HFF-Myc (cell line): Measurements from ENCODE around the gene OCRL.

Experiments
- DNase-seq: peaks from one replicate; pipeline ENCODE4 v3.0.0-alpha.2; 2011; ENCODE audit warnings: low read depth; ENCODE audit errors: extremely low read depth
- H3K4me3 ChIP-seq: replicated peaks from 2 replicates; pipeline ENCODE4 v1.5.1; 2011; ENCODE audit warnings: low read depth, mild to moderate bottlenecking, control low read depth, low read length
- TF ChIP-seq, protein P1 (sequence below): IDR thresholded peaks from 2 replicates; pipeline ENCODE4 v1.5.1; 2012; ENCODE audit warnings: mild to moderate bottlenecking, low read depth, low read length, control low read depth; ENCODE audit errors: missing control alignments

The OCRL gene

DNA sequence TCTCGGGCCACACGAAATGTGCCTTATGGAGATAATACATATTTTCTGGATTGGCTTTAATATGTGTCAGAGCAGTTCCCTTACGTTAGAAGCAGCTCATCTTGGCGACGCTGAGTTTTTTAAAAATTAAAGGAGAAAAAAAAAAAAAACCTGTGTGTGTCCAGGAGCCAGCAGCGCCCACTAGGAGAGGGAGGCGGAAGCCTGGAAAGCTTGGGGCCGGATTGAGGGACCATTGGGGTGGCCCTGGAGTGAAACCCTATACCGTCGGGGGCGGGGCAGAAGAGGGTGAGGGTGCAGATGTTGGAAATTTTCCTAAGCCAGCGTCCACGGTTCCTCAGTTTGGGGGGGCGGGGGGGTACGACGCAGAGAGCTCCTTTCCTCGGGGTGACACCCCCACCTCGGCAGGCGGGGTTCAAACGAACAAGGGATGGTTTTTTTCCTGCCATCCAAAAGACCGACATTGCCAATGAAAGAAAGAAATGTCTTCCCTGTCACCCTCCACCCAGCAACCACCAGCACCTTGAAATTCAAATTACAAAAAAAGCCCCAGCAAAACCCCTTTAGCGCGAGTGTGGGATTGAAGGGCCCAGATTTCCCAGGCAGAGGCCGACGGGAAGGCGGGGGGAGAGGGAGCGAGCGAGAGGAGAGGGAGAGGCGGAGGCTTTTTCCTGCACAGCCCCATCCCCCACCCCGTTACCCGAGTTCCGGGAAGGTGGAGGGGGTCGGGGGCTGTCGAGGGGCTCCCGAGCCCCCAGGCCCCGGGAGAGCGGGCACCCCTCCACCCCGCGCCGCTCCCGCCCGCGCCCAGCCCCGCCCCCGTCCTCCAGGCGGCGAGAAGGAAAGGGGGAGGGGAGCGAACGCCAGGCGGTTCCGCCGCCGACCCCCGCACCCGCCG, 17.6 kb upstream of the OCRL start:
- DNase-seq = no peak
- peak overlapping the region; percentile 65 for H3K4me3 ChIP-seq
- TF ChIP-seq, protein P1, sequence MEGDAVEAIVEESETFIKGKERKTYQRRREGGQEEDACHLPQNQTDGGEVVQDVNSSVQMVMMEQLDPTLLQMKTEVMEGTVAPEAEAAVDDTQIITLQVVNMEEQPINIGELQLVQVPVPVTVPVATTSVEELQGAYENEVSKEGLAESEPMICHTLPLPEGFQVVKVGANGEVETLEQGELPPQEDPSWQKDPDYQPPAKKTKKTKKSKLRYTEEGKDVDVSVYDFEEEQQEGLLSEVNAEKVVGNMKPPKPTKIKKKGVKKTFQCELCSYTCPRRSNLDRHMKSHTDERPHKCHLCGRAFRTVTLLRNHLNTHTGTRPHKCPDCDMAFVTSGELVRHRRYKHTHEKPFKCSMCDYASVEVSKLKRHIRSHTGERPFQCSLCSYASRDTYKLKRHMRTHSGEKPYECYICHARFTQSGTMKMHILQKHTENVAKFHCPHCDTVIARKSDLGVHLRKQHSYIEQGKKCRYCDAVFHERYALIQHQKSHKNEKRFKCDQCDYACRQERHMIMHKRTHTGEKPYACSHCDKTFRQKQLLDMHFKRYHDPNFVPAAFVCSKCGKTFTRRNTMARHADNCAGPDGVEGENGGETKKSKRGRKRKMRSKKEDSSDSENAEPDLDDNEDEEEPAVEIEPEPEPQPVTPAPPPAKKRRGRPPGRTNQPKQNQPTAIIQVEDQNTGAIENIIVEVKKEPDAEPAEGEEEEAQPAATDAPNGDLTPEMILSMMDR = no peak

DNA sequence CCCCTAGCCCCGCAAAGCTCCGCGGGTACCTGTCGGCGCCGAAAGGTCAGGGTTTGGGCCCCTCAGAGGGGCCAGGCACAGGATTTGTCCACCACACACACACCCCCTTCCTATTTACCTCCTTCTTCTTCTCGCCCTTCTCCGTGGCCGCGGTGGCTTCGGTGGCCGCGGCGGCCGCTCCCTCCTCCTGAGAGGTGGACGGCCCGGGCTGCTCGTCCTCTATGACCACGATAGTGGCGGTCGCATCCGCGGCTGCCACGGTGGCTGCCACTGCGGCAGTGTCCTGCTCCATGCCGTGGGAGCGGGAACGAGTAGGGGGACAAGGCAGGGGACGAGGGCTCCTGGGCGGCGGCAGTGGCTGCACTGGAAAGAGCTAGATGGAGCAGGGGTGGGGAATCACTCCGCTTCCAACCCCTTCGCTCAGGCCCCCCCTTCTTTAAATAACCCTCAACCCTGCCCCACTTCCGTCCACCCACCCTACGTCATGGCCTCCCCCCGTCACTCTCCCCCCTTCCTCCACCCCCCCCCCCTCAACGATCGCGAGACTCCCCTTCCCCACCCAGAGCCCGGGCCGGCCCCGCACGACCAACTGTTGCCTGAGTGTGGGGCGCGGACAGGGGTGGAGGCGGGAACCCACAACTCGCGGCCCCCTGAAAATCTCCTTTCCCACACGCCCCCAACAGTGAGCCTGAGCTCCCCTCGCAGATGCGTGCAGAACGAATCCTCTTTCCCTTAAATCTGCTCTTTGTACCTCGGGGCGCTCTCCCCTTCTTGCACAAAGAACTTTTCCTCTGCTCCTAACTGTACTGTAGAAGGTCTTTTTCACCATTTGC, 16.8 kb upstream of the OCRL start, which contains the start of gene SMARCA1:
Gene SMARCA1 (minus strand): TSS at position 412 of the 833 bp plus-strand sequence. CDS start 120 bp downstream, at position 292.
- H3K4me3 ChIP-seq = peak within 1 kb of the TSS; percentile 65
- TF ChIP-seq, protein P1 = no peak
- no peak for DNase-seq

DNA sequence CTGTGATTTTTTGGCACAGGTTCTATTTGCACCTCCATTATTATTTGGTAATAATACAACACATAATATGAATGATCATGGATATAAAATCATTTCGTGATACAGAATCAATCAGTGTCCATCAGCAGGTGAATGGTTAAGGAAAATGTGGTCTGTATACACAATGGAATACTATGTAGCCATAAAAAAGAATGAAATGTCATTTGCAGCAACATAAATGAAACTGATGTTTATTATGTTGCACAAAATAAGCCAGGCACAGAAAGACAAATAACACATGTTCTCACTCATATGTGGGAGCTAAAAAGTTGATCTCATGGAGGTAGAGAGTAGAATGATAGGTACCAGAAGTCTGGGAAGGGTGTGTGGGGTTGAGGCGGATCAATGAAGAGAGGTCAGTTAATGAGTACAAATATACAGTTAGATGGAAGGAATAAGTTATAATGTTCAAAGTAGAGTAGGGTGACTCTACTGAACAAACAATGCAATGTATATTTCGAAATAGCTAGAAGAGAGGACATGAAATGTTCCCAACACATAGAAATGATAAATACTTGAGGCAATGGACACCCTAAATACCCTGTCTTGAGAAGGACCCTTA, 15.7 kb upstream of the OCRL start:
- DNase-seq = no peak
- H3K4me3 ChIP-seq = no peak overlapping the region

DNA sequence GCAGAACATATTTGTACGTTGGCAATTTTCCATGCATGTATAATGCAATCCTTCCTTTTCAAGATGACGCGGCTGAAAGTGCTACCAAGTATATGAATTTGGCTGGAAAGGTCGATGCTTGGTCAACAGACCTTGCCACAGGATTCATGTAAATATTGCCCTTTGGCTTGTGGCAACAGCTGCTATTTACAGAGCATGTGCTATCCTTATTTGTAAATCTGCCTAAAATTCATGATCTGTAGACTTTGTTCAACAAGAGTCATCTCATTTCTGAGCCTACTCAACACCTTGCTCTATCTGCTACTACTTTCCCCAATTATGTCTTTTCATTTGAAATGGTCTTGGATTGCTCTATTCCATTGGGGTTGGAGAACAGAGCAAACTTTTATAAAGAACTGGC, 14.9 kb upstream of the OCRL start:
- H3K4me3 ChIP-seq = no peak overlapping the region
- TF ChIP-seq, protein P1 = no peak
- DNase-seq = no peak

More for the DNA sequence above, 15.7 kb upstream of the OCRL start:
- TF ChIP-seq, protein P1 = no peak

DNA sequence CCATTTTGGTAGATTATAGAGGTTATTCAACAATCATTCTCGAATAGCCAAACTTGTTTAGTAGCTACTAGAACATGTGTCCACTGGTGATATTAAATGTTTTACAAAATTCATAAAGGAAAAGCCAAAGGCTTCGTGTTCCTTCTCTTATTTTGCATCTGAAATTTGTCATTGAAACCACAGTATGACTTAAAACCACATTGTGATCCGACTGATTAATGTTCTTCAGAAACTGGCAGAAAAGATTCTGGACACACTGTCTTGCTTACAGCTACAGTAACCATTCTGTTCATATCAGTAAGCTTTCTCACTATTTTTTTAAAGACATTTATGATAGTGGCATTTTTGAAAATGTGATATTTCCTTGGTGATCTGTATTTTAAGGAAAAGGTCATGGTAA, 14.2 kb upstream of the OCRL start:
- TF ChIP-seq, protein P1 = no peak
- no peak overlapping the region for H3K4me3 ChIP-seq
- DNase-seq = no peak

DNA sequence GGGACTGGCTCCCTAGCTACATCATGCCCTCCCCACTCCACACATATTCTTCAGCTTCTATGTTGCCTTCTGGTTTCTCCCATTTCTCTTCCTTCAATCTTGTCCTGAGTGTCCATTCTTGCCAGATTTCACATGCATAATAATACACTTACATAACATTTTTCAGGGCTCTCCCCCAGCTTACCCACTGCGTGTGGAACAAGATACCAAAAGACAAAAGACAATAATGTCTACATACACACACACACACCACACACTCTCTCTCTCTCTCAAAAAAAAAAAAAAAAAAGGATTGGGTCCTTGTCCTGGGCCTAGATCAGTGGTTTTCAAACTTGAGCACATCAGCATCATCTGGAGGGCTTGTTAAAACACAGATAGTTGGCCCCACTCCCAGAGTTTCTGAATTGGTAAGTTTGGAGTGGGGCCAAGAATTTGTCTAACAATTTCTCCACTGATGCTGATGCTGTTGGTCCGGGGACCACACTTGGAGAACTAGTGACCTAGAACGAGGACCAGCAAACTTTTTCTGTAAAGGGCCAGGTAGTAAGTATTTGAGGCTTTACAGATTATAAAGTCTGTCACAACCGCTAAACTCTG, 10.3 kb upstream of the OCRL start:
- no peak overlapping the region for H3K4me3 ChIP-seq
- TF ChIP-seq, protein P1 = no peak
- DNase-seq = no peak
